ENCODE measurements around the gene EFR3B.
"Not testable (repeated sequence)": the region's sequence is repeated elsewhere in the genome, so short reads cannot be mapped to it uniquely, and the experiment has no call there.

Gene EFR3B

GRCh38 chr2:25074826-25075225, 33.0 kb downstream of the EFR3B start:
- DNase-seq, result no peak

DNA sequence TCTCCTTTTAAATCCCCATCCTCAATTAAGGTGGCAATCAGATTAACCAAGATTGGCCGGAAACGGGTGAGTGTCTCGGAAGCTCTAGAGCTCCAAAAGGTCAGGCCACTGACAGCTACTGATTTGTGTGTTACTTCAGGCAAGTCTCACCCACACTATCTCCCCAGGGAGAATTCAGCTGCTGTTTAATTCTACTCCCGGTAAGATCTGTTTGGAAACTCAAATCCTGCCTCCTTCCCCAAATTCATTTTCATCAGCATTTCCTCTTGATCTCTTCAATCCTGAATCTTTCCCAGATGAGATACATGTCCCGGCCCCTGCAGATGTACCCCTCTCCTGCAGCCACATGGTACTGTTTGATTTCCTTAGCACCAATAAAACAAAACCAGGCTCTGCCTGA, 34.9 kb downstream of the EFR3B start:
- peak; percentile 87 for DNase-seq

- DNase-seq, result no peak
Observed at GRCh38 chr2:25077789-25078169, 35.9 kb downstream of the EFR3B start.

- peak; percentile 10 for DNase-seq
Observed at GRCh38 chr2:25078170-25079049, 36.5 kb downstream of the EFR3B start.

DNA sequence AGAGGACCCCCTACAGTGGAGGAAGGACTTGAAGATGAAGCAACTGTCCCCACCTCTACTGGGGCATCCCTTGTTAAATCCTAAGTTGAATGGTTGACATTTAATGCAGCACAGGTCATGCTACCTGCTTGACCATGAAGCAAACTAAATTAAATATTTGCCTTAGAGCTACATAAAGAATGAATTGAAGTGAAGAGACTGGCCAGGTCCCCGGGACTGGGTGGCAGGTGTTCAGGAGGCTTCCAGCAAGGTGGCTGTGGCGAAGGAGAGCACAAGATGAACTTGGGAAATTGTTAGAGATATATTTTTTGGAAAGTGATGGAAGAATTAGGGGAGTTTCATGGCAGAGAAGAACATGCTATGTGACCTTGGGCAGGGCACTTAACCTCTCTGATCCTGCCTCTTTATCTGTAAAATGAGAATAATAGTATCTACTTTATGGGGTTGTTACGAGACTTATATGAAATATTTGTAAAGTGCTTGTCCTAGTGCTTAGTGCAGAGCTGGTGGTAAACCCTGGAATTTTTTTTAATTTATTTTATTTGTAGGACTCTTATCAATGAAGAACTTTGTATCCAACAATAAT, 37.3 kb downstream of the EFR3B start:
- no peak for DNase-seq

GRCh38 chr2:25081237-25081790, 39.4 kb downstream of the EFR3B start:
- no peak for DNase-seq

DNA sequence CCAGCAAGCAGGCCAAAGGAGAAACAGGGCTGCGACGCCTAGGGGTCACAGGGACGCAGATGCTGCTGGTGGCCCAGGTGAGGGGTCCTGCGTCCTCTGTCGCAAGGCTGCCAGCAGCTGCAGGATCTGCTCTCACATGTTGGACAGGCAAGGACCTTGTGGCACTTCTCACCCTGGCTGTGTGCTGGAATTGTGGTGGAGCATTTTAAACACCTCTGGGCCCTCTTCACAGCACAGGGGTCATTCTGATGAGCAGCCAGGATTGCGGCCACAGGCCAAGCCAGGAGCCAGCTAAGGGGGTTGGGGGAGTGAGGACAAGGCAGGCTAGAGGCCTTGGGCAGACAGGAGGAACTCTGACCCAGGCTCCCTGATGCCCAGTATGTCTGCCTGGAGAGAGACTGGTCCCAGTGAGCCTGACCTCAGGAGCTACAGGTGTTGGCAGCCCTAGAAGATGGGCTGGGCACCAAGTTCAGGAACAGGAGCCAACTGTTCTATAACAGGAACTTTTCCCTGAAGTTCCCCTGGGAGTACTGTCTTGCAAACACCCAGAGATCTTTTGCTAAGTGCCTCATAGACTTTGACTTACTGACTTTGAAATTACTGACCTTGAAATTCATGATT, 40.2 kb downstream of the EFR3B start:
- no peak for DNase-seq

DNA sequence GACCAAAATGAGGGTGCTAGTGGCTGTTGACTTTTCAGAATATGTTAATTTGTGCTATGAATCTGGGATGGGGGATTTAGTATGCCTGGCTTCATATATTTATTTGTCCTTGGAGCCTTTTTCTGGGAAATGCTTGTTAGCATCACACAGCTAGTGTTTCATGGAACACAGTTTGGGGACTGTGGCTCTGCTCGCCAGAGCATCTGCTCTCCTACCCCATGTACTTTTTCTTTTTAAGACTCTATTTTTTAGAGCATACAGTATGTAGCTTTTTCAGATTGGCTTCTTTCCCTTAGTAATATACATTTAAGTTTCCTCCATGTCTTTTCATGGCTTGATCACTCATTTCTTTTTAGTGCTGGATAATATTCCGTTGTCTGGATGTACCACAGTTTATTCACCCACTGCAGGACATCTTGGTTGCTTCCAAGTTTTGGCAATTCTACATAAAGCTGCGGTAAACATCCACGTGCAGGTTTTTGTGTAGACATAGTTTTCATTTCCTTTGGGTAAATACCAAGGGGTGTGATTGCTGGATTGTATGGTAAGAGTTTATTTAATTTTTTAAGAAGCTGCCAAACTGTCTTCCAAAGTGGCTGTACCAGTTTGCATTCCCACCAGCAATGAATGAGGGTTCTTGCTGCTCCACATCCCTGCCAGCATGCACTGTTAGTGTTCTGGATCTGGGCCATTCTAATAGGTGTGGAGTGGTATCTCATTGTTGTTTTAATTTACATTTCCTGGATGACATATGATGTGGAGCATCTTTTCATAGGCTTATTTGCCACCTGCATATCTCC, 44.1 kb downstream of the EFR3B start:
- DNase-seq, result no peak

- no peak for DNase-seq
Observed at GRCh38 chr2:25088817-25089516, 47.1 kb downstream of the EFR3B start.

DNA sequence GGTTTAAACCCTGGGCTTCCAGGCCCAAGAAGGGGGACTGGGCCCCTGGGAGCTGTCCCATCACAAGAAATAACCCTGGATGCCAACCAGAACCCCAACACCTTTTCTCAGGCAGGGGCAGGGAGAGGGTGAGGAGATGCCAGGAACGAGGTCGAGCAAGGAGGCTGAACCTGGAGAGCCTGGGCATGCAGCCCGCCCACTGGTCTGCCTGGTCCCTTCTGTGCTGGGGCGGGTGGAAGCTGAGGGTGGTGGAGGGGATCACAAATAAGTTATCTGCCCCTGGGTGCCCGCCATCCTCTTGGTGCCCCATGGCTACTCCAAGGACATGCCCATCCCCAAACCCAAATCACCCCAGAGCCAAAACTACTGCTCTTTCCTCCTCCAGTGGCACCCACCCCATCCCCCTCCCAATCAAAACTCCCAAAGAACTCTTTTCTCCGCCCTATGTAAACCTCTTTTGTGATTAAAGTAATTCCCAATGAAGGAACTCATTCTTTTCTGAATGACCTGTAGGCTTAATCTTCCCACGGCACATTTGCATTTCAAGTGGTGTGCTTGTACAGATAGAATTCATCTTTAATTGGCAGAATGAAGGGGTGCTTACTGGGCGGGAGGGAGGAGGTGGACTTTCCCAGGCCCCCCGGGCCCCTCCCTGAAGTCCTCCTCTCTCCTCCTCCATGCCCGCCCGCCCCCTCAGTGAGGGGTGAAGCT, 47.9 kb downstream of the EFR3B start:
- no peak for DNase-seq

GRCh38 chr2:25090801-25091200, 48.9 kb downstream of the EFR3B start:
- DNase-seq, result no peak

- no peak for DNase-seq
Observed at GRCh38 chr2:25091265-25091664, 49.4 kb downstream of the EFR3B start.

GRCh38 chr2:25098056-25098455, 56.2 kb downstream of the EFR3B start:
- DNase-seq, result no peak

DNA sequence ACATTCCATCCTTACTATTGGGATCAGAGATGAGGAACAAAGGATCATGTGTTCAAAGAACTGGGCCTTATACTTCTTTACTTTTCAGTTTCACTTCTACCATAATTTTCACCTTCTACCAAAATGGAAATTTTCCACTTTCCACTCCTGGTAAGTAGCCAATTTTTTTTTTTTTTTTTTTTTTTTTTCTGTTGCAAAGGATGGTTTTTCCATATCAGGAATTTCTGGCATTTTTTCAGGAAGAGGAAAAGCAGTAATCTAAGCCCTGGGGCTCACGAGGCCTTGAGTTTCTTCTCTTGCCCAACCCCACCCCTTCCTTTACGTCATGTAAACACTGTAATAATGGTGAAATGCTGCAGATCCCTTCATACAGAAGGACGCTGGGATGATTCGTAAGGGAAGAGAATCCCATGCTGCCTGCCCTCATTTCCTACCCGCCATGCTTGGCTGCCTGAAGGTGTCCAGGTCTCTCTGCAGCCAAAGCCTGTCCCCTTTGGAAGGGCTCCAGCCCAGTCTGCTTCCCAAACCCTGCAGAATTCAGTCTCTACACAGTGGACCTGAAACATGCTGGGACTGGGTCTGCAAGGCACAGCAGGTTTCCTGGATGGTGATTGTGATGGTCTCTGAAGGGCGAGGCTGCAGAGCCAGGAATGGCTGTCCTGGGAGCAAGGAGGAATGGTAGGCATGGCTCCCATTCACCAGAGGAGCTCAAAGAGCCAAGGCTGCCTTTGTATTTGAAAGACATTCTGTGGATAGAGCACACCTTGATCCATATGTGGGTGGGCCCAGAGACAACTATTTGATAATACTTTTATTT, 57.0 kb downstream of the EFR3B start:
- DNase-seq, result no peak

DNA sequence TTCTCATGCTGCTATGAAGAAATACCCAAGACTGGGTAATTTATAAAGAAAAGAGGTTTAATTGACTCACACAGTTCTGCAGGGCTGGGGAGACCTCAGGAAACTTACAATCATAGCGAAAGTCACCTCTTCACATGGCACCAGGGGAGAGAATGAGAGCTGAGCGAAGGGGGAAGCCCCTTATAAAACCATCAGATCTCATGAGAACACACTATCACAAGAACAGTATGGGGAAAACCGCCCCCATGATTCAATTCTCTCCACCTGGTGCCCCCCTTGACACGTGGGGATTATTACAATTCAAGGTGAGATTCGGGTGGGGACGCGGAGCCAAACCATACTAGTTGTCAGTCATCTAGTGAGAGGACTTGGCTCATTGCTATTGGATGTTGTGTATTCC, 60.5 kb downstream of the EFR3B start:
- DNase-seq, result not testable (repeated sequence)

GRCh38 chr2:25103287-25103871, 61.5 kb downstream of the EFR3B start:
- no peak for DNase-seq

- no peak for DNase-seq
Observed at GRCh38 chr2:25104736-25105135, 62.9 kb downstream of the EFR3B start.

DNA sequence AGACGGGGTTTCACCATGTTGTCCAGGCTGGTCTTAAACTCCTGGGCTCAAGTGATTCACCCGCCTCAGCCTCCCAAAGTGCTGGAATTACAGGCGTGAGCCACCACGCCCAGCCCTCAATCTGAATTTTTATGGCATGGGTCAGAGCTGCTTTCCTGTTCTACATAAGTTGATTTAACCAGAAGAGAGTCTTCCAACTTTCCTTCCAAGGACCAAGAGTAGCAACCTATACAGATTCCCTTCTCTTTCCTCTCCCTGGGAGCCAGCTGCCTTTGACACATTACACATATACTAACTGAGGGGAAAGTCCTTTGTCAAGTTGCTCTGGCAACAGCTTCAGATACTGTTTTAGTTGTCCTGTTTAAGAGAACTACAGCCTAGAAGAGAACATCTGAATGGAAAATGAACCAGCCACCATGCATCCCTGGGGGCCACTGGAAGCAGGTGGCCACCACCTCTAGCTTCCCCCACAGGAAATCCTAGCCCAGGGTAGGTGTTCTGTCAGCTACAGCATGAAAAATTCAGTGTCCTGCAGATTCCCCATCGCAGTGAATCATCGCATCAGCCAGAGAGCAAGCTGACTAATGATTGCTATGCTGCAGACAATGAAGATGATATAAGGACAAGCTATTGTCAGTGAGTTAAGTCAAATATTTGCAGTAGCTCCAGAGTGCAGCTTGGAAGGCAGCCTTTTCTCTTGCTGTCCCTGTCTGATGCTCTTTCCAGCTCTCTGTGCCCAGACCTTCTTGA, 63.6 kb downstream of the EFR3B start:
- DNase-seq, result no peak

GRCh38 chr2:25109822-25110221, 67.9 kb downstream of the EFR3B start:
- DNase-seq, result no peak

GRCh38 chr2:25112113-25112512, 70.2 kb downstream of the EFR3B start:
- peak; percentile 15 for DNase-seq

All from NCI-H82 (cell line).